ENCODE measurements around the gene ZNF785.

GRCh38 chr16:30623536-30624283 lies 38.2 kb upstream of the ZNF785 start:
- TF ChIP-seq POLR2AphosphoS5 (IDR thresholded peaks at IDR 0.05; ENCODE audit: insufficient read depth, low read depth, low read length) (no peak), POLR2A (IDR thresholded peaks at IDR 0.05; ENCODE audit: low read depth, low read length) (no peak)
